HG03354 (cell line): ENCODE data around the gene HBS1L.

Experiments used
- ATAC-seq: cut with Tn5 transposase; IDR thresholded peaks from one replicate; pipeline ENCODE4 v1.9.1; 2021; ENCODE audit warnings: mild to moderate bottlenecking; ENCODE audit not compliant: unreplicated experiment, poor library complexity, severe bottlenecking

The HBS1L gene

DNA sequence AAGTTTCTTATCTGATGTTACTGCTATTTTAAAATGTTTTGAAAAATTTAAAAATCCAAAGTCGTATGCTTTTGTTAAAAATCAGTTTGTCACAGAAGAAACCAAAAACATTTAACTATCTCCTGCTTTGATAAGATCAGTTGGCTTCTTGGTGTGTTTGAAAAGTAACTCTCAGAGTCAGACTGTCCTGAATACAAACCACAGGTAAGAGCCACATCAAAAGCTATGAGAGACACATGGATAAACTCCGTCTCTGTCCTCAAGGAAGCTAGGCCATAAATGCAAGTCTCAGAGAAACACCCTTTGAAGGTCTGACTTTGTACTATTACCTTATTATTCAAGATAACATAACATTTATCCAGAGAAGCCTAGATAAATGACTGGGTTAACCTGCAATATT lies 7.7 kb downstream of the HBS1L start:
- ATAC-seq: no peak

GRCh38 chr6:135044639-135045038 lies 10.0 kb downstream of the HBS1L start:
- ATAC-seq: no peak

GRCh38 chr6:135043846-135044245 lies 10.8 kb downstream of the HBS1L start:
- ATAC-seq: no peak

DNA sequence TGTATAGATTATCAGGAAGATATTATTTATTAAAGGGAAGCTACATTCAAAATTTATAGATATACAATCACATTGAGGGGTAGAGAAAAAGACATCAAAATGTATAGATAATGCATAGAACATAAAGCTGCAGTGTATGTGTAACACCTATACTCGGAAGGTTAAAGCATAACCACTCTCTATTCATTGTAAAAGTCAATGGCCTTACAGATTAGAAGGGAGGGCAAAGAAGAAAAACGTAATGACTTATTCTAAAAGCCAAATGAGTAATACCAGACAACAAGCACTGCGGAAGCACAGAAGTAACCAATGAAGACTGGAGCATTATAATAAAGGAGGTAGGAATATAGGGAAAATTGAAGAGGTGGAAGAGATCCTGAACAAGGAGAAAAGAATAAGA lies 11.3 kb downstream of the HBS1L start:
- no peak for ATAC-seq

GRCh38 chr6:135038335-135038734 lies 16.3 kb downstream of the HBS1L start:
- ATAC-seq: no peak

DNA sequence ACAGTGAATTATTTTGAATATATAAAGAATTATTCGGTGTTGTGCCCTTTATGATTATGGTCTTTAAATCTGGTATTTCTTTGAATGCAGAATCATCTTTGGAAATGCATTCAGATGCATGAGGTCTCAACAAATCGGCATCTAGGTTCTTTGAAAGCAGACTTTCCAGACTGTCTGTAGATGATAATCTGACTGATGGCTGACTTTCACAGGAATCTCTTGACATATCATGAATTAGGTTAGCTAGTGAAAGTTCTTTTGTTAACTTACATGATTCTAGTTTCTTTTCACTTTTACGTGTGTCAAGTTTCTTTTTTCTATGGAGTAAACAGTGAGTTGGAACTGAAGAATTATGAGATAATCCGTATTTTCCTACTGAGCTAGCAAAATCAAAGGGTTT lies 17.1 kb downstream of the HBS1L start:
- ATAC-seq: no peak

DNA sequence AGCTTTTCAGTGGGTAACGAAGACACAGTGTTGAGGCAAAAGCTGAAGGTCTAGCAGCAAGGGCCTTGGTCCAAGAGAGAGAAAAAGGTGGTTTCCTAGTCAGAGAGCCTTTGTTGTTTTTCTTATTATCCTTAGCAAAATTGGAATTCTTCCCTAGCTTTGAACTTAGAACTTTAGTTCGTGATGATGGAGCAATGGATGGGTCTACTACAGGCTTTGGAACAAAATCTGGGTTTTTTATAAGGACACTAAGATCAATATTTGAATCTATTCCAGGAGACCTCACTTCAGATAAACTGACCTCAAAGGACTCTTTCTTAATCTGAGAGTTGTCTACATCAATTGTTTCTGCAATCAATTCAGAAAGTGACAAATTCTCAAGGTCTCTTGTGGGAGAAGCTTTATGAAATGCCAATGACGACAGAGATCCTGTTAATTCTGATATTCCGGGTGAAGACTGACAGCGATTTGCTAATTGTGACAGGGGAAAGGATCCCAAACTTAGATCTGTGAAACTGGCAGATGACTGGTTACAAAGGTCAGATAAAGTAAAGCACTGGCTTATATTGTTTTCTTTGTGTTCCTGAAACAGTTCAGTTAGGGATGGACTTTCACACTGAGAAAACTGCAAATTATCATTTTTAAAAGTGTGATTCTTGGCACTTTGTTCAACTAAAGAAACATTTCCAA lies 17.7 kb downstream of the HBS1L start:
- no peak for ATAC-seq

DNA sequence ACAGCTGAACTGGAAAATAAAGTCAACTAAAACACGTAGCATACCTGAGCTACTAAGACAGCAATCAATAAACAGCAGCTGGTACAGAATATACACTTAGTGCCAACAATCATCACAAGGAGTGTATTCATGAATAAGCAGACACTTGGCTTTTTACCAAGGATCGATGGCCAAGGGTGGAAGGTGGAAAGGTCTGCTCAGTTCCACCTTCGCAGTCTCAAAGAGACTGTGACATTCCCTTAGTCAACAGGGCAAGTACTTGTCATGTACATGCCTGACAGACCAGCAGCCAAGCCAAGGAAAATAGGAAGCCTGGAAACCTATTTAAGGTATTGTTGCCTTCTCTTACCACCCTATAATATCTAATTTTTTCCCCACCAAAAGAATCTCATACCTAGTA lies 21.4 kb downstream of the HBS1L start:
- no peak for ATAC-seq

- no peak for ATAC-seq
Observed at GRCh38 chr6:135030532-135031178, 24.0 kb downstream of the HBS1L start.

DNA sequence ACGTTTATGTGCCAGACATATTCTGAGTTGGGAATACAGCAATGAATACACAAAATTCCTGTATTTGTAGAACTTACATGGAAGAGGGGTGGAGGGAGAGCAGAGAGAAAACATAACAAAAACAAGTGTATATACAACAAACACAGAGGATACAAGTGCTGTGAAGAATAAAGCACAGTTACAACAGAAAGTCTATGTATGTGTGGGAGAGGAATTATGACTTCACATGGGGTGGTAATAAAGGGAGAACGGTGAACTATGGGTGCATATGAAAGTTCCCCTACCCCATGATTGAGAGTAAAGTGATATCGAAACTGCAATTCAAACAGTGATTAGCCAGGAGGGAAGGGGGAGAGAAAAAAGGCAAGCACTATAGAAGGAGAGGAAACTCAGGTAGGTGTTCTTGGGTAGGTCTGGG lies 24.6 kb downstream of the HBS1L start:
- ATAC-seq: peak; percentile 95

DNA sequence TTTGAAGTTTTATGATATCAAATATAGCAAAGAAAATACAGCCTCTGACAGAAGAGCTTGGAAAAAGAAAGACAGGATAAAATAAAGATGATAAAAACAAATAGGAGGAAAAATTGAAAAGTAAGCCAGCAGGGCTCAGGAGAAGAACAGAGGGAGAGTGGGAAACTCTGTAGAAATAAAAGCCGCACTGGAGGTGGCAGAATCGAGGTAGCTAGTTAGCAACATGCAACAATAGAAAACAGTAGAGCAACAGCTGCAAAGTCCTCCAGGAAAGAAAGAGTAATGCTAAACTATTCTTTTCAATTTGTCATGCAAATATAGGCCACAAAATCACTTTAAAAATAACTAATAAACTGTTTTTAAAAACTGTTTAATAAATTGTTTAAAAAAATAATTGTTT lies 28.8 kb downstream of the HBS1L start:
- ATAC-seq: no peak

- no peak for ATAC-seq
Observed at GRCh38 chr6:135025175-135025574, 29.4 kb downstream of the HBS1L start.

GRCh38 chr6:135022050-135022697 lies 32.4 kb downstream of the HBS1L start:
- no peak for ATAC-seq

DNA sequence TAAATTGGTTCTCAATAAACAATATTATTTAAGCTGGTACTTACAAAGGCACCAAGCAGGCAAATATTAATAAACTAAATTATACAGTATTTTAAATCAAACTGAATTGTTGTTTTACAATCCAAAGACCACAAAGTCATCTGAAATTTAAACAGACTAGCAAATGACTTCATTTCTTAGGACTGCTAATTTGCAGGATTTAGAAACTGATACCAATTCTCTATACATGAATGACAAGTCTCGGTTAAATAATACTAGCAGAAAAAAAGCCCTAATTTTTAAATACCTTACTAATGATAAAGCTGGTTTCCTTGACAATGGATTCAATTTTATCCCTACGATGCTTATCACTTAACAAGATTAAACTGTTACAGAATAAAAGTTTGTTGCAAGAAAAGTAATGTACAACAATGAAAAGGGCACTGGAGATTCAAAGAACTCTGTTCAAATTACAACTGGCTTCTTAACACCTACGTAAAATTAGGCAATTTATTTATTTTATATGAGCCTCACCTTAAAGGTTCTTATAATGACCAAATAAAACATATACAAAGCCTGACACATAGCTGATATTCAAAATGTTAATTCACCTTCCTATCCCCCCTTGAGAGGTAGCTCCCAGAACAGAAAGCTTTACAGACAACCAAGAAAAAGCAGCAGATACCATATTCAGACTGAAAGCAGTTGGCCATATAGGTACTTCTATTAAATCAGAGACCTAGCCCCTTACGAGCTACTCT lies 33.1 kb downstream of the HBS1L start:
- ATAC-seq: peak; percentile 75

- no peak for ATAC-seq
Observed at GRCh38 chr6:135018941-135019340, 35.7 kb downstream of the HBS1L start.

DNA sequence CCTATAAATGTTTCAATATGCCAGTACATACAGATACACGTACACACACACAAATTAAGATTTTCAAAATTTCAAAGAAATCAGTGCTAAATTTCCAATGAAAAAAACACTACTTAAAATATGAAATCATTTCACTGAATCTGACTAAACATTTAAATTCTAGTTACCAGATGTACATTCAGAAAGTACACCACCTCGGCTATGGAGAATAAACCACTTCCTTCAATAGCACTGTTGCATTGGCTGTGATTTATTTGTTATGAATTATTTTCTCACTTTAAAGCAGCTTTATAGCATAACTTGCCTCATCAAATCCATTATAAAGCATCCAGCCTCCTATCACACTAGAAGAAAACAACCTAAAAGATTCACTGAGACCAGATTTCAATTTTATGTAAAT lies 36.6 kb downstream of the HBS1L start:
- ATAC-seq: no peak

DNA sequence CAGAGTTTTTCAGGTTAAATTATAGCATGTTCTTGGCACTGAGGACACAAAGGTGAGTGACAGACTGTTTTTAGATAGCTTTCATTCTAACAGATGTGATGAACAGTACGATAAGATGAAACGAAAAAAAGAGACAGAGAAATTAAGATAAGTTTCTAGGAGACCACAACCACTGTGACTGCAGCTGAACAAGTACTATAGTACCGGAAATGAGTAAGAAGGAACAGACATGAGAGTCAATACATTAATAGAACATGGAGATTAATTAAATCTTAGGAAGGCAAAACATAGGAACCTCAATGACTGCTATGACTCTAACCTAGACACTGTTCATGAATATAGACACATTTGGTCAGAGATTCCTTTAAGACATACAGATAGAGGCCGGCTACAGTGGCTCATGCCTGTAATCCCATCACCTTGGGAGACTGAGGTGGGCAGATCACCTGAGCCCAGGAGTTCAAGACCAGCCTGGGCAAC lies 40.2 kb downstream of the HBS1L start:
- peak; percentile 93 for ATAC-seq

DNA sequence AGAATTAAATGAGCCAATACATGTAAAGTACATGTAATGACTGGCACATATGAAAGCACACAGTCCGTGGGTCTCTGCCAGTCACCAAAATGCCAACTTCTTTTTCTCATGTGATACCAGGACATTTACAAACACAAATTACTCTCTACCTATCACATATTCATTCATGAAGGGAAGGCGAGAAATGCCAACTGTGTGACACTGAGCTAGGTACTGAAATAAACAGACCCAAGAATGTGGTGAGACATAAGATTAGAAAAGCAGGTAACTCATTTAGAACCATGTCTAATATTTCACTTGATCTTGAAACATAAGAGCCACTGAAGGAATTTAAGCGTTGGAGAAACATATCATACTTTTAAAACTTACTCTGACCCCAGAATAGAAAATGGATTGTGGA lies 41.4 kb downstream of the HBS1L start:
- no peak for ATAC-seq

- no peak for ATAC-seq
Observed at GRCh38 chr6:135012764-135013163, 41.9 kb downstream of the HBS1L start.

- no peak for ATAC-seq
Observed at GRCh38 chr6:135012349-135012748, 42.3 kb downstream of the HBS1L start.
